ENCODE results near the gene EHD1. TPM values are rescaled to one million over a fixed set of nuclear protein-coding genes. Genes with fewer than 3 reads are reported as not detected.

Gene EHD1
- total RNA-seq, 1 experiment from 2014 or later = 92.8 TPM

DNA sequence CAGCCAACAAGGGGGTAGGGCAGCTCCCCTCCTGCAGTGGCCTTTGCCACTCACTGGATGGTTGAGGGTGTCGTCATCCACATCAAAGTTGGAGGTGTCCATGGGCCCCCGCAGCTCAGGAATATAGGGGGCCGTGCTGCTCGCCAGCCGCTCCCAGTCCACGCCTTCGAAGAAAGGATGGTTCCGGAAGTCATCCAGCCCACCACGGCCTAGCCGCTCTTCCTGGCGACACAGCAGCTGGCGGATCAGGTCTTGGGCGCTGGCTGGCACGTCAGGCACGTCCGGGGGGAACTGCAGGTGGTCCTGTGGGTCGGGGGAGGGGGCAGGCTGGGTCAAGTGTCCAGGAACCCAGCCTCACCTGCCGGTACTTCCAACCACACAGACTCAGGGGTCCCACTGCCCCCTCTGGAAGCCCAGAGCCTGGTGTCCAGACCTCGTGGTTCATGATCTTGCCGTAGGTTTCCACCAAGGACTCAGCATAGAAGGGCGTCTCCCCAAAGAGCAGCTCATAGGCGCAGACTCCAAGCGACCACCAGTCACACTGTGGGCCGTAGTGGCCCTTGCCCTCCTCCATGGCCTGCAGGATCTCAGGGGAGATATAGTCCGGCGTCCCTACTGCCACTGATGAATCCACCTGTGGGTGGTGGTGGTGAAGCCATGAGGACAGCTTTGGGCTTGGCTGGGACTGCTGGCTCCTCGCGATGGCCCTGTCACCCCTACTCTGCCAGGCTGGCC is 39.7 kb downstream of the EHD1 start:
- Mint-ChIP-seq H3K4me3 (ENCODE audit: low read depth, unreplicated experiment) (no peak overlapping the region), H3K36me3 (ENCODE audit: insufficient read depth, unreplicated experiment) (peaks cover 34% of the 10 kb centered on the region), H3K9me3 (ENCODE audit: low read depth, unreplicated experiment) (no peaks in the 10 kb centered on the region), H3K27me3 (ENCODE audit: unreplicated experiment) (no peaks in the 10 kb centered on the region), H3K4me1 (ENCODE audit: low read depth, unreplicated experiment) (peaks cover 24% of the 10 kb centered on the region), H3K27ac (ENCODE audit: unreplicated experiment) (no peak overlapping the region)
- no TSS peak for BruUV-seq (replicated peaks)
- no peak for DNase-seq
- CTCF ChIA-PET = interaction anchor here (0.6 to 1.0 kb wide), 2 partner anchors 10 to 240 kb away, joined by 3 to 6 read pairs; no protein-coding TSS in a partner anchor
- intact Hi-C loops (cut with micrococcal nuclease; ENCODE audit: unreplicated experiment) = no loop called here
- TF ChIP-seq, protein P1, sequence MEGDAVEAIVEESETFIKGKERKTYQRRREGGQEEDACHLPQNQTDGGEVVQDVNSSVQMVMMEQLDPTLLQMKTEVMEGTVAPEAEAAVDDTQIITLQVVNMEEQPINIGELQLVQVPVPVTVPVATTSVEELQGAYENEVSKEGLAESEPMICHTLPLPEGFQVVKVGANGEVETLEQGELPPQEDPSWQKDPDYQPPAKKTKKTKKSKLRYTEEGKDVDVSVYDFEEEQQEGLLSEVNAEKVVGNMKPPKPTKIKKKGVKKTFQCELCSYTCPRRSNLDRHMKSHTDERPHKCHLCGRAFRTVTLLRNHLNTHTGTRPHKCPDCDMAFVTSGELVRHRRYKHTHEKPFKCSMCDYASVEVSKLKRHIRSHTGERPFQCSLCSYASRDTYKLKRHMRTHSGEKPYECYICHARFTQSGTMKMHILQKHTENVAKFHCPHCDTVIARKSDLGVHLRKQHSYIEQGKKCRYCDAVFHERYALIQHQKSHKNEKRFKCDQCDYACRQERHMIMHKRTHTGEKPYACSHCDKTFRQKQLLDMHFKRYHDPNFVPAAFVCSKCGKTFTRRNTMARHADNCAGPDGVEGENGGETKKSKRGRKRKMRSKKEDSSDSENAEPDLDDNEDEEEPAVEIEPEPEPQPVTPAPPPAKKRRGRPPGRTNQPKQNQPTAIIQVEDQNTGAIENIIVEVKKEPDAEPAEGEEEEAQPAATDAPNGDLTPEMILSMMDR (IDR thresholded peaks at IDR 0.05; ENCODE audit: unreplicated experiment) = no peak

DNA sequence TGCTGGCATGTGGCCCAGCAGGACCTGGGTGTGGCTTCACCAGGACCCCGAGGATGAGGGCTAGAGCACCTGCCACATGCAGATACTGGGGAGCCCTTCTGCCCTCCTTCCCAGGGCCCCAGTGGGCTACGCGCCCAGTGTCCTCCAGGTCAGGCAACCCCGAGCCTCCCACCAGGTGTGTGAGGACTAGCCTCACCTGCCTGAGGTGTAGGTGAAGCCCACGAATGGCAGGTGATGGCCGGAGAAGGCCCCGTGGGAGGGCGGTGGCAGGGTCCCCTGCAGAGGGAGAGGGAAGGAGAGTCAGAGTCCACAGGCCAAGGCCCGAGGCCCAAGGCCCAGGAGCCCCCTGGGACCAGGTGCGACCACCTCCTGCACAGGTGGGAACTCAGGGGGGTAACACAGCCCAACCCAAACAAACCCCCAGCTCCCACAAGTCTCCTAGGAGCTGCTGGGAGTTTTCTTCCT is 40.5 kb downstream of the EHD1 start:
- Mint-ChIP-seq H3K36me3 (ENCODE audit: insufficient read depth, unreplicated experiment) (peaks cover 25% of the 10 kb centered on the region), H3K9me3 (ENCODE audit: low read depth, unreplicated experiment) (no peaks in the 10 kb centered on the region), H3K27ac (ENCODE audit: unreplicated experiment) (no peak overlapping the region), H3K4me3 (ENCODE audit: low read depth, unreplicated experiment) (no peak overlapping the region), H3K27me3 (ENCODE audit: unreplicated experiment) (no peaks in the 10 kb centered on the region), H3K4me1 (ENCODE audit: low read depth, unreplicated experiment) (peaks cover 16% of the 10 kb centered on the region)
- intact Hi-C loops (cut with micrococcal nuclease; ENCODE audit: unreplicated experiment) = no loop called here
- CTCF ChIA-PET = no interaction called here
- TF ChIP-seq, protein P1 (IDR thresholded peaks at IDR 0.05; ENCODE audit: unreplicated experiment) = no peak
- no TSS peak for BruUV-seq (replicated peaks)
- no peak for DNase-seq

DNA sequence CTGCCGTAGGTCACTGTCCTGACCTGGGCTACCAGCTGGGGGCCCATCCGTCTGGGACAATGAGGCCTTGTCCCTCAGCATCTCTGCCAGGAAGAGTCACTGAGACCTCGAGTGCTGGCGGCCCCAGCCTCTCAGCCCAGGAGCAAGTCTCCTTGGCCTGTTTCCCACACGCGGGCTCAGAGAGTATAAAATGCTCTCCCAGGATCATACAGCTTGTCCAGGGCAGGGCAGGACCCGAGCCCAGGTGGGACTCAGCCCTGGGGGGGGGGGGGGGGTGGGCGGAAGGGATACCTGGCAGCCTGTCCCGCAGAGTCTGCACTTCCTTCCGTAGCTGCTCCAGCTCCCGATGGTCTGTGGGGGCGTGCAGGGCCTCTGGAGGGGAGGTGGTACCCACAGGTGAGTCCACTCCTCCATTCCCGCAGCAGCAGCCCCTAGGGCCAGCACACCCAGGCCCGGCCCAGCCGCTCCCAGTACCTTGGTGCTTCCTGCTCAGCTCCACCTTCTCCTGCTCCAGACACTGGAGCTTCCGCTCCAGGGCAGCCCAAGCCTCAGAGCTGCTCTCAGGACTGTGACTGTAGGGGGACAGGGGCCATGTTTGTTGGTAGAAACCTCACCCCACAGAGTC is 41.9 kb downstream of the EHD1 start:
- no peaks in the 10 kb centered on the region for H3K9me3 Mint-ChIP-seq (ENCODE audit: low read depth, unreplicated experiment)
- no peak overlapping the region for H3K27ac Mint-ChIP-seq (ENCODE audit: unreplicated experiment)
- H3K27me3 Mint-ChIP-seq (ENCODE audit: unreplicated experiment) = no peaks in the 10 kb centered on the region
- TF ChIP-seq, protein P1 (IDR thresholded peaks at IDR 0.05; ENCODE audit: unreplicated experiment) = no peak
- intact Hi-C loops (cut with micrococcal nuclease; ENCODE audit: unreplicated experiment) = no loop called here
- H3K36me3 Mint-ChIP-seq (ENCODE audit: insufficient read depth, unreplicated experiment) = peaks cover 19% of the 10 kb centered on the region
- DNase-seq = no peak
- H3K4me1 Mint-ChIP-seq (ENCODE audit: low read depth, unreplicated experiment) = peaks cover 9% of the 10 kb centered on the region
- no TSS peak for BruUV-seq (replicated peaks)
- no peak overlapping the region for H3K4me3 Mint-ChIP-seq (ENCODE audit: low read depth, unreplicated experiment)
- CTCF ChIA-PET = interaction anchor here (1.9 kb wide), 1 partner anchor 8 kb away, joined by 7 read pairs; the partner anchor contains the start of gene CDC42BPG

DNA sequence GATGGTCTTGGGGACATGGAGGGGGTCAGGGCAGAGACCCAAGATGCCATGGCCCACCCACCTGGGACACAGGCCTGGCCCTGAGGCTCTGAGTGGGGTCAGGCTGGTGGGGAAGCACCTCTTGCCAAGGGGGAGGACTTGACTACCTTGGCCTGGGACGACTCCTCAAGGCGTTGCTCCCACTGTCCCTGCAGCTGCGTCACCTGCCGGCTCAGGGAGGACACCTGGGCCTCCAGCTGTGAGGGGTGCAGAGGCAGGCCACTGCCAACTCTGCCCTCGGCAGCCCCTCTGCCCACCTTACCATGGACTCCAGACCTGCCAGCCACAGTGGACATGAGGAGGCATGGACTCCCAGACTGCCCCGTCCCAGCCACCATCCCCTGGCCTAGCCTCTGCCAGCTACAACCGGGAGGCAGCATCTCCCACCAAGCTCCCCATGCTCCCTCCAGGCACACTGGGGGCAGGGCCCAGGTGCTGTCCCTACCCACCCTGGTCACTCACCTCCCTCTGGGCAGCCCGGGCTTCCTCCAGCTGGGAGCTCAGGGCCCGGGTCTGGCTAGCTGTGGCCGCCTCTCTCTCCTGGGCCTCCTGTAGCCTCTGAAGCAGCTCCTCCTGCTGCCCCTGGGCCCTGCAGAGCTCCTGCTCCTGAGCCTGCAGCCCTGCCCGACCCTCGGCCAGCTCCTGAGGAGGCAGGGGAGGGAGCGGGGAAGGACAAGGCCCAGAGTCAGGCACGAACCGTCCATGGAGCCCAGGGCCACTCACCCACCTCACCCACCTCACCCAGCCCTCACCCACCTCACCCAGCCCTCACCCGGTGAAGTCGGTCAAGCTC is 42.6 kb downstream of the EHD1 start:
- no TSS peak for BruUV-seq (replicated peaks)
- H3K36me3 Mint-ChIP-seq (ENCODE audit: insufficient read depth, unreplicated experiment) = peaks cover 24% of the 10 kb centered on the region
- intact Hi-C loops (cut with micrococcal nuclease; ENCODE audit: unreplicated experiment) = no loop called here
- DNase-seq = no peak
- H3K4me1 Mint-ChIP-seq (ENCODE audit: low read depth, unreplicated experiment) = peaks cover 9% of the 10 kb centered on the region
- no peaks in the 10 kb centered on the region for H3K9me3 Mint-ChIP-seq (ENCODE audit: low read depth, unreplicated experiment)
- H3K27me3 Mint-ChIP-seq (ENCODE audit: unreplicated experiment) = no peaks in the 10 kb centered on the region
- peak overlapping the region; percentile 31 for H3K4me3 Mint-ChIP-seq (ENCODE audit: low read depth, unreplicated experiment)
- no peak overlapping the region for H3K27ac Mint-ChIP-seq (ENCODE audit: unreplicated experiment)
- CTCF ChIA-PET = interaction anchor here (1.3 to 1.9 kb wide), 3 partner anchors 8 to 57 kb away, joined by 3 to 7 read pairs (median 5); partner anchors contain the start of genes CDC42BPG and SF1
- TF ChIP-seq, protein P1 (IDR thresholded peaks at IDR 0.05; ENCODE audit: unreplicated experiment) = no peak
